Endometrial microvascular endothelial cells (primary cell): ENCODE results near the gene CFAP74. TPM values are rescaled to one million over a fixed set of nuclear protein-coding genes. Genes with fewer than 3 reads are reported as not detected.

Experiments
- in situ Hi-C: cut with HindIII; loops from 2 replicates; pipeline ENCODE4 v1.10.0; 2017; ENCODE audit warnings: low sequenced_read_pairs, low pct_unique_long_range_greater_than_20kb; ENCODE audit errors: inconsistent ontology term
- total RNA-seq: library from RNA; depleted of rRNA; stranded (reverse); fragments of >200 nt; gene quantifications from one replicate; pipeline ENCODE4 v1.2.3, GENCODE V29; 2015; ENCODE audit errors: inconsistent ontology term

CFAP74 gene
- total RNA-seq, 1 donor from 2014 or later = not detected

DNA sequence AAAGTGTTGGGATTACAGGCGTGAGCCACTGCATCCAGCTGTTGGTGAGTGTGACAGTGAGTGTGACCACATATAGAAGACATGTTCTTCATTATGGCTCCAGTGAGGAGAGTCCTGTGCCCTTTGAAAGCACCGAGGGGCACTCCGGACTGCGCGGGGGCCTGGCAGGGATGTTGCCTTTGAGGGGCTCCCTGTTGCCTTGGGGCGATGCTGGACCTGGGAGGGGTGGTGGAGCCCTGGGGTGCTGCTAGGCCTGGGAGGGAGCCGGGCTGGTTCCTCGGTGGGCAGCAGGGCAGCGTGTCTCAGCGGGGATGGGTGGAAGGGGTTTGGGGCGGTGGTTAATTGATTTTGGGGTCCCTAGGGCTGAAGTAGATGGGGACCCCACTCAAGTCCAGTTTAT is 25.5 kb downstream of the CFAP74 start:
- in situ Hi-C loops = no loop called here

DNA sequence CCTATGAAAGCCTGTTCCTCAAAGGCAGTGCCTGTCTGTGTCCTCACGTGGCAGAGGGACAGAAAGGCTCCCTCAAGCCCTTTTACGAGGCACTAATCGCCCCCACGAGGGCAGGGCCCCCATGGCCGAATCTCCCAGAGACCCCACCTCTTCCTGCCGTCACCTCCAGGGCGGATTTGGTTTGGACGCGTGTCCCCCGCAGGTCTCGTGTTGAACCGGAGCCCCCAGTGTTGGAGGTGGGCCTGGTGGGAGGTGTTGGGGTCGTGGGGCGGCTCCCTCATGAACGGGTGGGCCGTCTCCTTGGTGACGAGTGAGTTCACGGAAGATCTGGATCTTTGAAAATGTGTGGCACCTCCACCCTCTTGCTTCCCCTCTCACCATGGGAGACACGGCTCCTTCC is 27.6 kb downstream of the CFAP74 start:
- in situ Hi-C loops = no loop called here

DNA sequence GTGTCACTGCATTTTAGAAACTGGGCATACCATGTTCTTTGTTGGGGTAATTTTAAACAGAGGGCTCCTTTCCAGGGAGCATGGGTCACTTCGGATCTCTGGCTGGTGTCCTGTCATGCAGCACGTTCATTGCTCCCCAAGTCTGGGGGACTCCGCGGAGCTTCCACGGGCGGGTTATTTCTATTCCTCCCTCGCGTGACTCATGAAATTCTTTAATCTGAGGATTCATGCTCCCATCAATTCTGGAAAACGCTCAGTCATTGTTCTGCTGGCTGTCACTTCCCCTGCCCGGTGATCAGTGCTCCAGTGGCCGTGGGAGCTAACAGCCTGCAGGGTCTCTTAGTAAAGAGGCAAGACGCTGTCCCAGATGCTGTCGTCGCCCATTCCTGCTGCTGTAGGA is 28.1 kb downstream of the CFAP74 start:
- in situ Hi-C loops = no loop called here

DNA sequence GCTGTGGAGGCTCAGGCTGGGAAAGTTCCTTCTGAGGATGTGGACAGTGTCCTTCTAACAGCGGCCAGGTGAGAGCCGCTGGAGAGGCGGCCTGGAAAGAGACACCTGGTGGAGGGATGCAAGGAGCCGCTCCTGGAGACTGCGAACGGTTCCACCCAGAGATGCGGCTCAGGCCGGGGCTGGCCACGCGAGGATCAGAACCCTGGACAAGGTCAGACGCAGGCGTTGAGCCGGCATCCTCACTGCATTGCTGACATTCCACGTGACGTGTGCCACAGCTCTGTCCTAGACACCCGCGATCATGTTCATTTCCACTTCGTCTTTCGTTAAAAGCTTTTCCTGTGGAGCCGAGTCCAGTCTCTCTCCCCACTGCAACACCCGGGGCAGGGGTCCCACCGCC is 28.8 kb downstream of the CFAP74 start:
- in situ Hi-C loops = no loop called here

DNA sequence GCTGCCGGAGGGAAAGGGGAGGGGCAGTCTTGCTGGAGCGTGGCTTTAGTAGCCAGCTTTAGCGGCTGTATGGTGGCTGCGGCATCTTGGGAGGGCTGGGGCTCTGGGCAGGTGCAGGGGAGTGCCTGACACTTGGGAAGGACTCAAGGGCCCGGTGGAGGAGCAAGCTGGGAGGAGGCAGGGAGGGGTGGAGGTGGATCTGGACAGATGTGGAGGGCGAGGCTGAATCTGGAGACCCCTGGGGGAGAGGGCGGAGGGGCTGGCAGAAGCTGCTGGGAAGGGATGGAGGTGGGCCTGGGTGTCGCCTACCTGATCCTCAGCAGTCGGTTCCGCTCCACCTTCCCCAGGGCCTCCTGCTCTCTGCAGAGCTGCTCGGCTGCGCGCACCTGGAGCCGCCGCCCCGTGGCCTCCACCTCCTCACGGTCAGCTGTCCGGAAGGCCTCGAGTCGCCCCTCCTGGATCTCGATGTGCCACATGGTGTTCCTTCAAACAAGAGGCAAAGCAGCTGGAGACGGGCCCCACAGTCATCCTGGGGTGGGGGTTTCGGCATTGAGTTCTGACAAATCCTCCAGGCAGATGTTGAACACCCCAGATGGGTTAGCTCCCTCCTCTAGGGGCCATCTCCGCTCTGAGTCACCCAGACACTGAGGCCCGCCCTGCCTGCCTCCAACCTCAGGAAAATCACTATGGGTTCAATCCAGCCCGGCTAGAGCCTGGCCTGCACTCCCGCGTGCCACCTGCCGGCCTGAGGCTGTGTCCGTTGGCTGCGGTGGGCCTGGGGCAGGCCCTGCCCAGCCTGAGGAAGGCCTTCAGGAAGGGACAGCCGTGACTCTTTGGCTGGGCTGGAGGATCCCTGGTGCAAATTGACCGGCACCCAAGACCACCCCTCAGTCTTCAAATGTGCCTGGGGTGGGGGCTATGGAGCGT is 29.6 kb downstream of the CFAP74 start:
- in situ Hi-C loops = no loop called here

DNA sequence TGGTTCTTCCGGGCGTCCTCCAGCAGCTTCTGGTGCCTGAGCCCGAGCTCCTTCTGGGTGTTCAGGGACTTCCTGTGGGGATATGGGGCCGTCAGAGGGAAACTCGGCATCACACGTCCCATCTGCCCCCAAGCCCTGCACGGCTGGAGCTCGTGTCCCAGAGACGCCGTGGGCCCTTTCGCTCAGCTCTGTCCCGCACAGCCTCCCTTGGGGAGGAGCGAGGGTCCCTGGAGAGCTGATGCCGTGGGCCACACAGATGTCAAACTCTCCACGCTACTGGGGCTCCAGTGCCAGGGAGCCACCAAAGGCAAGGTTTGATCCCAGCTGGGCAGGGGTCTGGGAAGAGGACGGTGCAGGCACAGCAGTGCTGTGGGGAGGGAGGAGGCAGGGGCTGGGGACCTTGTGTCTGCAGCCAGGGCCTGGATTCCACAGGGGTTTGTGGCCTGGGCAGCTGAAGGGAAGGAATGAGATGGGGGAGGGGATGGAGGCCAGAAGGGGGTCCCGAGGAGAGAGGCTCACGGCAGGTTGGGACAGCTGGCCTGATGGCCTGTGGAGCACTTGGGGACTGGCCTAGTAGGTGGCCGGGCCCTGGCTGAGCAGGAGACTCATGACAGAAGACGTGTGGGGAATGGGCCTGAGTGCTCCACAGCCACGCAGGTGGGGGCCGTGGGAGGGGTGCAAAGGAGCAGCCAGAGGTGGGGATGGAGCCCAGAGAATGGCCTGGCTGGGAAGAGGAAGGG is 30.4 kb downstream of the CFAP74 start:
- in situ Hi-C loops = no loop called here

DNA sequence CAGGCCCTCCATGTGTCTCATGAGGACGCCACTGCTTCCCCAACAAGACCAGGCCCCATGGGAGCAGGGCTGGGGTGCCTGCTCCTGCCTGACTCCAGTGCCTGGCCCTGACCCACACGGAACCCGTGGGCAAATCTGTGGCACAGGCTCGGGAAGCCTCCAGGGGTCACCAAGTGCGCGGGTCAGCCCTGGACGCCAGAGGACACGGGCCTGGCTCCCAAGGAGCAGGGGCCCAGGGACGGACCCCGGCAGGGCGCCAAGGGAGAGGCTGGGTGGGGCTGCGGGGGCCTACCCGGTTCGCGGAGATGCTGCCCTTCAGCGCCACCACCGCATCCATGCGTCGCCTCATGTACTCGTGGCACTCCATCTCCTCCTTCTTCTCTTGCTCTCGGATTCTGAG is 31.9 kb downstream of the CFAP74 start:
- in situ Hi-C loops = no loop called here

DNA sequence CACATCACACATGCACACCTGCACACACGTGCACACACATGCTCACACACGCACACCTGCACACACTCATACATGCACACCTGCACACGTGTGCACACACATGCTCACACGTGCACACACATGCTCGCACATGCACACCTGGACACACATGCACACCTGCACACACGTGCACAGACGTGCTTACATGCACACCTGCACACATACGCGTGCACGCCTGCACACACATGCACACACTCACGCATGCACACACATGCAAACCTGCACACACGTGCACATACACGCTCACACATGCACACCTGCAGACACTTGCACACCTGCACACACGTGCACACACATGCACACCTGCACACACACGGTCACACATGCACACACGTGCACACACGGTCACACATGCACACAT is 32.6 kb downstream of the CFAP74 start:
- in situ Hi-C loops = no loop called here

DNA sequence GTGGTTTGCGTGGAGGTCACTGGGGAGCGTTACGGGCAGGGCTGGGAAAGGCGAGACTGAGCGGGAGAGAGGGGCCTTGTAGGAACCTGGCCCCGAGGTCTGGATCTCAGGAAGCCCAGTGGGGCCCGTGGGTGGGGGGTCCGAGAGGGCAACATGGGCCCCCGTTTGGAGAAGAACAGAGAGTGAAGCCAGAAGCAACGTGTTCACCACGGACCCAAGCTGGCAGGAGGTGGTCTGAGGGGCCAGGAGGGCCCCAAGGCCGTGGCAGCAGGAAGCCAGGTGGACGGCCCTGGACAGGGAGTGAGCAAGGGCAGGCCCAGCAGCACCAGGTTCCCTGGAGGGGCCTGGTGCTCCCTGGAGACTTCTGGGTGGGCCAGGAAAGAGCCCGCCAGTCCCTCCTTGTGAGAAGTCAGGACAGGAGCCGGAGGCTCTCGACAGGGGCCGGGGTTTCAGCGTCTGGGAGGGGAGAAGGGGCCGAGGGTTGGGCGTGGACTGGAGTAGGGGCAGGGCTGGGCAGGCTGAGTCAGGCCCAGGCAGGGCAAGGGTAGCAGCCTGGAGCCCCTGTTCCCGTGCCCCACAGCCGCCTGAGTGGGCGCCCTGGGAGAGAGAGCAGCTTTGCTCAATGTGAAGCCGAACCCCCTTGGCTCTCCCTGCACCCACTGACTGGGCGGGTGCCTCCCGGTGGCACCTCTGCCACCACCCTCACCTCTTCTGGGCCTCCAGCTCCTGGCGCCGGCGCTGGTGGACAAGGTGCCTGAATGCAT is 33.5 kb downstream of the CFAP74 start:
- in situ Hi-C loops = no loop called here

DNA sequence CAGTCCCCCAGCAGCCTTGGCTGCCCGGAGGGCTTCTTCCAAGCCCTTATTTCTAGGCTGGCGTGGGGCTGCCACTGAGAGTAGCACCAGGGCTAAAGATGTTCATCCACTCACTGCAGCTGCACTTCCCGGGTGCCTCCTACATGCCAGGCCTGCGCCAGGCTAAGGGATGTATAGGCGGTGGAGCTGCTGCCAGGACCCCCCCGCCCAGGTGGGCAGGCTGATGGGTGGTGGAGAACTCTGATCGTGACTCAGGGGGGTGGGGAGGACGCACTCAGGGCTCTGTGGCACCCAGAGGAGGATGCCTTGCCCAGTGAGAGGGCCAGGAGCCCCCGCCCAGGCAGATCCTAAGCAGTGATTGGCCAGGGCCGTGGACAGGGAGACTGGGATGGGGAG is 34.1 kb downstream of the CFAP74 start:
- in situ Hi-C loops = no loop called here

DNA sequence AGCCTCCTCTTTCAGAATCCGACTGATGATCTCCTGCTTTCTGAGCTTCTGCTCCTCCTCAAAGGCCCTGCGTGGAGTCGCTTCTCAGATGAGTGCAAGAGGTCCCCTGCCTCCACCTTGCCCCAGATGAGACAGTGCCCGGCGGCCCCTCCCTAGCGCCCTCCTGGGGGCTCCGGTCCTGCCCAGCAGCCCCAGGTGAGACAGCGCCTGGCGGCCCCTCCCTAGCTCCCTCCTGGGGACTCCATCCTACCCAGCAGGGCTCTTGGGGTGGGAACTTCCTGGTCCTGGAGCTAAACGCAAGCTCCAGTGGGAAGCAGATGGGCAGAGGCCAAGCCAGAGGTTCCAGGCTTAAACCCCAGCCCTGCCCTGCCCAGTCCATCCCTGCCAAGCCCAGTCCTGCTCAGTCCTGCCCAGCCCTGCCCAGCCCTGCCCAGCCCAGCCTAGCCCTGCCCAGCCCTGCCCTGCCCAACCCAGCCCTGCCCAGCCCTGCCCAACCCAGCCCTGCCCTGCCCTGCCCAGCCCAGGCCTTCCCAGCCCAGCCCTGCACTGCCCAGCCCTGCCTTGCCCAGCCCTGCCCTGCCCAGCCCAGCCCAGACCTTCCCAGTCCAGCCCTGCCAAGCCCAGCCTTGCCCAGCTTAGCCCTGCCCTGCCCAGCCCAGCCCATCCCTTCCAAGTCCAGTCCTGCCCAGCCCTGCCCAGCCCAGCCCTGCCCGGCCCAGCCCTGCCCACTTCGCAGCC is 34.6 kb downstream of the CFAP74 start:
- in situ Hi-C loops = no loop called here

DNA sequence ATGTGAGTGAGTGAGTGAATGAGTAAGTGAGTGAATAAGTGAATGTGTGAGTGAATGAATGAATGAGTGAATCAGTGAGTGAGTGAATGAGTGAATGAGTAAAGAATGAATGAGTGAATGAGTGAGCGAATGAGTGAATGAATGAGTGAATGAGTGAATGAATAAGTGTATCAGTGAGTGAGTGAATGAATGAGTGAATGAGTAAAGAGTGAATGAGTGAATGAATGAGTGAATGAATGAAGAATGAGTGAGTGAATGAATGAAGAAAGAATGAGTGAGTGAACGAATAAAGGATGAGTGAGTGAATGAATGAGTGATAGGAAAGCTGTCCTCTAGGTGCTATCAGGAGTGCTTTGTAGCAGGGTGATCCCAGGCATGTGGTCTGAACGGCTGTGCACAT is 35.7 kb downstream of the CFAP74 start:
- in situ Hi-C loops = no loop called here

DNA sequence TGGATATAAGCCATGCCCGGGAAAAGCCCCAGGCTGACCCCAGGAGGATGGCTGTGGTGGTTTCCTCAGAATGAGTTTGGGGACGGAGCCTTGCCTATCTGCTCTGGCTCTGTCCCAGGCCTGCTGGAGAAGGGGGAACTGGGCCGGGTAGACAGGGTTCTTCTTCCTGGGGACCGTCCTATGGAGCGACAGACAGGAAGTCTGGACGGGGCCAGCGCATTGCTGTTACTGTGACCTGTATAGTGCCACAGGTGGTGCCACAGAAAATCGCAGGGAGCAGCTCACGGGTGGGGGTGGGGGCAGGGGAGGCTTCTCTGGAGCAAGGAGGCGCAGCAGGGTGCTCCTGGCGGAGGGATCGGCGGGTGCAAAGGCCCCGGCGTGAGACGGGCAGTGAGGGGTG is 36.4 kb downstream of the CFAP74 start:
- in situ Hi-C loops = no loop called here

DNA sequence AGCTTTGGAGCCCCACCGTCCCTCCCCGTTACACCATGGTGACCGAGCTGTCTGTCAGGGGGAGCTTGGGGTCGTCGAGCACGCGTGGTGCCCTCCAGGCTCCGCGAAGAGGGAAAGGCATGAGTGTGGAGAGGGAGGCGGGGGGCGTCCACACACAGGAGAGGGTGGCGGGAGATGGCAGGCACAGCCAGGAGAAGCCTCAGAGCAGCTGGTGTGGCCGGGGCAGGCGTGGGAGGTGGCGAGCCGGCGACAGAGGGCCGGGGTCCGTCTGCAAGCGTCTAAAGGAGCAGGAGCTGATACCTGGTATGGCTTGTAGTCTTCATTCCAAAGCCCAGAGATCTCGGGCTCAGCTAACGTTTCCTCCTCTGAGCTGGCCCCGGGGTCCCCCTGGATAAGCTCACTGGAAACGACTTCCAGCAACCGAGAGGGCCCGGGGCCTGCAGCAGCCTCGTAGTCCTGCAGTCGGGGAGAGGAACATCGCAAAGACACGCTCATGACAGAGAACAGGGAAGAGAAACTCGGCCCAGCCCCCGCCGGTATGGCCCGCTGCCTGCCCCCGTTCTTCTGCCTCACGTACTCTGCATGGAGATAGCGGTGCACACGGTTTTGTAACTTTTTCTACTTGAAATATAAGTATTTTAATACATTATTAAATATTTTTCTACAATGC is 37.4 kb downstream of the CFAP74 start:
- in situ Hi-C loops = no loop called here

DNA sequence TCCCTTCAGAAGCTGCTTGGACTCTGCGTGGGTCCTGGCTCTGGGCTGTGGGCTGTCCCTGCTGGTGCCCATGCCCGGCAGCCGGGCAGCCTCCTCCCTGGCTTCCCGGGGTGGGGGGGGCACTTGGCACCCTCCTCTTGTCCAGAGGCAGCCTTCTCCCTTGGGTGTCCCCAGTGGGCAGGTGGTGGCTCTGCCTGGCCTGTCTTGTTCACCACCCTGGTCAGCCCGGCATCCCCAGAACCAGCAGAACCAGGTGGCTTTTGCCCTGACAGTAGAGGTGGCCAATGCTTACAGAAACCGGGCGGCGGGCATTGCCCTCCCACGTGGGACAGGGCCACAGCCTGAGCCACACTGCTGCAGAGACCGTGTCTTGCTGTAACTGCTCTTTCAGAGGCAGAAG is 38.0 kb downstream of the CFAP74 start:
- in situ Hi-C loops = no loop called here

DNA sequence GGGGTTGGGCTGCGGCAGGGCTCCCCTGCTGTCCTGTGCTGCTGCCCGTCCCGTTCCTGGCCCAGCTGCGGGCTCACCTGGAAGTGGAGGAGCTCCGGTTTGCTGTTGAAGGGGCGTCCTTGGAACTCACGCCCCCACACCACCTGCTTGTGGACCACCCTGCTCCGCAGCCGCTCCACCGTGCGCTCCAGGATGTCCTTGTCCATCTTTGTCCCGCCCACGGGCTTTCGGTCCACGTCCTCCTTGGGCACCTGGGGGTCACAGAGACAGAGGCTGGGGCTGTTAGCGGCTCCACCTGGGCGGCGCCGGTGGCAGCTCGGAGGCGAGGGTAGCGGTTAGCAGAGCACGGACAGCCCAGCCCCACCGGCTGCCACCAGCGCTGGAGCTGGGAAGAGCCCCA is 38.8 kb downstream of the CFAP74 start:
- in situ Hi-C loops = no loop called here

DNA sequence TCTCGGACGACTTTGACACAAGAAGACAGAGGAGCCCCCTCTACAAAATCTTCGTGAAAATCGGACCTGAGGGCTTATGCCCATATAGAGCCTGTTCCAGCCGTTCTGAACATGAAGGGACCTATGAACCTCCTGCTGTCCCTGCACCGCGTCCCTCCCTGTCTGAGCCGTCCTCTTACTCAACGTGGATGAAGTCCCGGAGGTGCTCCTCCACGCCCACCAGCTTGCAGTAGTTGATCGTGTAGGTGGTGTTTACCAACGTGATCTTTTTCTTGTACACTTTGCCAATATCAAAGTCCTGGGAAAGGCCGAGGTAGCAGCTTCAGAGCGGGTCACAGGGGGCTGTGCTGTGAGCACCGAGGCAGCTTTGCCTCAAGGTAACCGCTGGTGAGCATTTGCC is 40.0 kb downstream of the CFAP74 start:
- in situ Hi-C loops = no loop called here

DNA sequence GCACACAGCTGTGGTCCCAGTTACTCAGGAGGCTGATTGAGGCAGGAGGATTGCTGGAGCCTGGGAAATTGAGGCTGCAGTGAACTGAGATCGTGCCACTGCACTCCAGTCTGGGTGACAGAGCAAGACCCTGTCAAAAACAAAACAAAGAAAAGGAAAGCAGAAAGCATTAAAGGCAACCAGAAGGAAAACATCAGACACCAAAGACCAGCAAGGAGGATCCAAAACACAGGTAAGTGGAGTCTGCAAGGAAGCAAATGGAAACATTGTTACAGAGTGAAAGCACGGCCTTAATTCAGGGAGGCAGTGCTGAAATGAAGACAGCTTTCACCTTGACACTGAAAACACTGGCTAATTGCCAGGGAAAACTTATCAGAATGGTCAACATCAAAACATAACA is 40.8 kb downstream of the CFAP74 start:
- in situ Hi-C loops = no loop called here
